ENCODE data around the gene TBC1D2. TPM values are rescaled to one million over a fixed set of nuclear protein-coding genes. Genes with fewer than 3 reads are reported as not detected.

TBC1D2 gene
- 24.5 and 34.3 TPM in 2 replicates for total RNA-seq

GRCh38 chr9:98255578-98256296 is at the start of gene TBC1D2:
Gene TBC1D2, minus strand, starts transcription at chr9:98255649. Its CDS starts 108 bp downstream, at chr9:98255541.

DNA sequence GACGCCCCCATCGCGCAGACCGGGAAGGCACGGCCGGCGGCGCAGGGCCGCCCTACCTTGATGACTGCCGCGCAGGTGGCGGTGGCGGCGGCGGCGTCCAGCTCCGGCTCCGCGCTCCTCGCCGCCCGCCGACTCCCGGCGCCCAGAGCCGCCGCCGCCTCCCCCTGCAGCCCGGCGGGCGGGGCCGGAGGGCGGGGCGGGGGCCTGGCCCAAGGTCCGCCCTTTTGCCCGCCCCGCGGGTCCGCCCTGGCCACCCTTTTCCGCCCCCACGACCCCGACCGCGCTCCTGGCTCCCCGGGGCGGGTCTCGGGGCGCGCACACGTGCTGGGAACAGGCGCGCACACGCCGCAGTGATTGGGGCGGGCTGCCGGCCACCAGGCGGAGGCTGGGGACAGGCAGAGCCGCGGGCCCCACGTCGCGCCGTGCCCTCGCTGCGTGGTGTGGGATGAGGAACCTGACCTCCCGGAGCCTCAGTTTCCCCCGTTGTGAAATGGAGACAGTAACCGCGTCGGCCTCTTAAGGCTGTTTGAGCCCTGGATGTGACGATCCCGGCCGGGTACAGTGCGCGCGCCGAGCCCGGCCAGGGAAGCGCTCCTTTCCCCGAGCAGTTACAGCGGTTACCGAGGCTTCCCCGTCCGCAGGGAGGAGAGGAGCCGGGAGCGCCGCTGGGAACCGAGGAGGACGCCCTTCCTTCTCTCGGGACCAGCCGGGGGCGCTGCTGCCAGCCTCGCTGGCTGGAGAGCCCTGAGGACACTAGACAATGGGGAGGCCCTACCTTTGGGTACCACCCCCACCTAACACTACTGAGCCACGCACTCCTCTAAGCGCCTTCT is 62.7 kb downstream of the TBC1D2 start, which contains the start of gene CORO2A:
Gene CORO2A (minus strand): TSS at position 135 of the 833 bp plus-strand sequence. CDS start 34,977 bp downstream, outside the sequence.

Other genes with a start within 250 kb of the TBC1D2 start
- gene NANS, start 198.9 kb downstream of the TBC1D2 start, total RNA-seq = 131 and 154 TPM in 2 replicates
- gene TRIM14, start 136.4 kb downstream of the TBC1D2 start, total RNA-seq = 7.7 and 12.0 TPM in 2 replicates
- 0.12 and 0.44 TPM in 2 replicates for gene CORO2A, start 63.0 kb downstream of the TBC1D2 start, total RNA-seq